ENCODE results near the gene PPFIBP1. TPM values are rescaled to one million over a fixed set of nuclear protein-coding genes. Genes with fewer than 3 reads are reported as not detected.

PPFIBP1 gene
- total and polyA plus RNA-seq, 2 experiments from 2014 or later = 23.9 to 38.6 TPM

GRCh38 chr12:27549236-27549800 lies 25.3 kb downstream of the PPFIBP1 start:
- H3K4me1 ChIP-seq (ENCODE audit: insufficient read depth) = peaks cover 23% of the 10 kb centered on the region
- H3K4me2 ChIP-seq = peak overlapping the region; percentile 65
- no peaks in the 10 kb centered on the region for H3K36me3 ChIP-seq (replicated peaks; ENCODE audit: insufficient read depth, low read depth)
- peaks cover 84% of the 10 kb centered on the region for H3K79me2 ChIP-seq
- TF ChIP-seq EZH2 (IDR thresholded peaks at IDR 0.05; ENCODE audit: borderline replicate concordance) = no peak
- TF ChIP-seq EZH2phosphoT487 (IDR thresholded peaks at IDR 0.05; ENCODE audit: low read depth, severe bottlenecking, unreplicated experiment) = no peak
- TF ChIP-seq, protein P1, sequence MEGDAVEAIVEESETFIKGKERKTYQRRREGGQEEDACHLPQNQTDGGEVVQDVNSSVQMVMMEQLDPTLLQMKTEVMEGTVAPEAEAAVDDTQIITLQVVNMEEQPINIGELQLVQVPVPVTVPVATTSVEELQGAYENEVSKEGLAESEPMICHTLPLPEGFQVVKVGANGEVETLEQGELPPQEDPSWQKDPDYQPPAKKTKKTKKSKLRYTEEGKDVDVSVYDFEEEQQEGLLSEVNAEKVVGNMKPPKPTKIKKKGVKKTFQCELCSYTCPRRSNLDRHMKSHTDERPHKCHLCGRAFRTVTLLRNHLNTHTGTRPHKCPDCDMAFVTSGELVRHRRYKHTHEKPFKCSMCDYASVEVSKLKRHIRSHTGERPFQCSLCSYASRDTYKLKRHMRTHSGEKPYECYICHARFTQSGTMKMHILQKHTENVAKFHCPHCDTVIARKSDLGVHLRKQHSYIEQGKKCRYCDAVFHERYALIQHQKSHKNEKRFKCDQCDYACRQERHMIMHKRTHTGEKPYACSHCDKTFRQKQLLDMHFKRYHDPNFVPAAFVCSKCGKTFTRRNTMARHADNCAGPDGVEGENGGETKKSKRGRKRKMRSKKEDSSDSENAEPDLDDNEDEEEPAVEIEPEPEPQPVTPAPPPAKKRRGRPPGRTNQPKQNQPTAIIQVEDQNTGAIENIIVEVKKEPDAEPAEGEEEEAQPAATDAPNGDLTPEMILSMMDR (IDR thresholded peaks at IDR 0.05; ENCODE audit: poor library complexity) = no peak
- peak overlapping the region; percentile 61 for H3K27ac ChIP-seq
- H3K4me3 ChIP-seq = no peak overlapping the region
- no peak overlapping the region for H2AFZ ChIP-seq
- no peaks in the 10 kb centered on the region for H3K9me2 ChIP-seq (replicated peaks; ENCODE audit: insufficient read depth)
- no peaks in the 10 kb centered on the region for H4K20me1 ChIP-seq (ENCODE audit: insufficient read depth, poor library complexity, severe bottlenecking)
- H3K9me3 ChIP-seq (ENCODE audit: low read depth) = no peaks in the 10 kb centered on the region
- H3K27me3 ChIP-seq = no peaks in the 10 kb centered on the region
- no peak for DNase-seq (ENCODE audit: low spot score)
- 73% methylated on average over 8 of the region's 8 CpGs for WGBS (ENCODE audit: low lambda C conversion rate, missing lambda C conversion rate)

DNA sequence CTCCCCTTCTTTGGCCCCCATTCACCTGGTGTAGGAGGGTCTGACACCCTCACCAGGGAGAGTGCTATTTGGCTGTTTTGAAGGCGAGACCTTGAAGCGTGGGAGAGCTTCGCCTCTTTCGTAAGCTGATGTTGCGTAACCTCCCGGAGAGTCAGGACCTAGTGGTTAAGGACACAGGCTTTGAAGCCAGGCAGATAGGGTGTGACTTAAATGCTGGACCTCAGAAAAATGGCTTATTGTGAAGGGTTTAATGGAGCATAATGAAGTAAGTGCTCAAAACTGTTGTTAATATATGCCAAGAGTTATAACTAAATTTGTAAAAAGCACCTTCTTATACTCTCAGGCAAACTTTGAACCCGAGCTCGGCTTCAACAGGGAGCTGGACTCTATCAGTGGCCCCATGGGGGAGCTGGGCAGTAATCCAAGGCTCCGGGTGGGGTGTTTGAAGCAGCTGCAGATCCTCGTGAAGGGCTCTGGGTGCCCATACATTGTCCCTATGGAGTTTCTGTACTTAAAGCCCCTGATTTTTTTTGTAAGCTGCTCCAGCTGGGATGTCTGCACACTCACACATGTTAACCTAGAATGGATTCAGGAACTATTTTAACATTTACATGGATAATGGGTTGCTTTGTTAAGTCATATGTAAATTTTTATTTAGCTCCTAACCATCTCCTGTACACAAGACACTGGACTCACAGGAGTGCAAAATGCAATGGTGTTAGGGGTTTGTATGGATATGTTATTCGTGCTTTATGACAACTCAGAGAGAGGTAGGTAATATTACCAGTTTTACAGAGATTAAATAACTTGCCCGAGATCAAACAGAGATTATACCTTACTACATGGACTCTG lies 26.0 kb downstream of the PPFIBP1 start:
- DNase-seq (ENCODE audit: low spot score) = peak; percentile 87
- TF ChIP-seq EZH2phosphoT487 (IDR thresholded peaks at IDR 0.05; ENCODE audit: low read depth, severe bottlenecking, unreplicated experiment) = no peak
- TF ChIP-seq, protein P1 (IDR thresholded peaks at IDR 0.05; ENCODE audit: poor library complexity) = no peak
- TF ChIP-seq EZH2 (IDR thresholded peaks at IDR 0.05; ENCODE audit: borderline replicate concordance) = no peak
- Histone ChIP-seq H3K27me3 (no peaks in the 10 kb centered on the region), H3K4me1 (ENCODE audit: insufficient read depth) (peaks cover 30% of the 10 kb centered on the region), H3K4me3 (no peak overlapping the region), H3K79me2 (peaks cover 79% of the 10 kb centered on the region), H3K9me3 (ENCODE audit: low read depth) (no peaks in the 10 kb centered on the region), H3K9me2 (replicated peaks; ENCODE audit: insufficient read depth) (no peaks in the 10 kb centered on the region), H4K20me1 (ENCODE audit: insufficient read depth, poor library complexity, severe bottlenecking) (no peaks in the 10 kb centered on the region), H3K4me2 (peak overlapping the region; percentile 65), H3K36me3 (replicated peaks; ENCODE audit: insufficient read depth, low read depth) (no peaks in the 10 kb centered on the region), H3K27ac (peak overlapping the region; percentile 61), H2AFZ (no peak overlapping the region)
- WGBS (ENCODE audit: low lambda C conversion rate, missing lambda C conversion rate) = 51% methylated on average over 12 of the region's 12 CpGs

DNA sequence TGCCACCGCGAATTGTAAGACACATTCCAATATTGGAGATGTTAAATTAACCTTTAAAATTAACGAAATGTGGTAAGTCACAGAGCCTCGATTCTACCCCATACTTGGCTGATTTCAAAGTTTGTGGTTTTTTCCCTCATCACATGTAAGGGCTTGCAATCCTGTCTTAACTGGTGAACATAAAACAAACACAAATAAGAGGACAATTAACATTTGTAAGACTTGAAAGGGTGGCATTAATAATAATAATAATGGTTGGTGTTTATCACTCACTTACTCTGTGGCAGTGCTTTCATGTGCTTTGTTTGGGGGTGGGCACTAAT lies 26.6 kb downstream of the PPFIBP1 start:
- Histone ChIP-seq H3K27ac (no peak overlapping the region), H3K9me2 (replicated peaks; ENCODE audit: insufficient read depth) (no peaks in the 10 kb centered on the region), H3K27me3 (no peaks in the 10 kb centered on the region), H3K4me3 (no peak overlapping the region), H4K20me1 (ENCODE audit: insufficient read depth, poor library complexity, severe bottlenecking) (no peaks in the 10 kb centered on the region), H3K4me1 (ENCODE audit: insufficient read depth) (peaks cover 33% of the 10 kb centered on the region), H3K4me2 (peak overlapping the region; percentile 65), H3K79me2 (peaks cover 77% of the 10 kb centered on the region), H2AFZ (no peak overlapping the region), H3K36me3 (replicated peaks; ENCODE audit: insufficient read depth, low read depth) (no peaks in the 10 kb centered on the region), H3K9me3 (ENCODE audit: low read depth) (no peaks in the 10 kb centered on the region)
- WGBS (ENCODE audit: low lambda C conversion rate, missing lambda C conversion rate) = 88% methylated on average over 4 of the region's 4 CpGs
- TF ChIP-seq, protein P1 (IDR thresholded peaks at IDR 0.05; ENCODE audit: poor library complexity) = no peak
- no peak for TF ChIP-seq EZH2 (IDR thresholded peaks at IDR 0.05; ENCODE audit: borderline replicate concordance)
- no peak for TF ChIP-seq EZH2phosphoT487 (IDR thresholded peaks at IDR 0.05; ENCODE audit: low read depth, severe bottlenecking, unreplicated experiment)
- DNase-seq (ENCODE audit: low spot score) = no peak

All from hepatocyte (in vitro differentiated cells).